Muscle layer of duodenum (tissue), 2 donors: Measurements from ENCODE around the gene ZSWIM2.

Experiments used
- H3K27ac ChIP-seq: one replicate; pipeline ENCODE4 v1.7.0; 2013; ENCODE audit warnings: mild to moderate bottlenecking, low read length
- H3K27me3 ChIP-seq: one replicate; pipeline ENCODE4 v1.7.0; 2013; ENCODE audit warnings: low read depth, mild to moderate bottlenecking, control low read depth, low read length
- H3K36me3 ChIP-seq, 2 donors: one replicate each; pipeline ENCODE4 v1.7.0; 2013; ENCODE audit warnings: low read length in 2 of 2, control low read depth in 1 of 2, mild to moderate bottlenecking in 1 of 2; ENCODE audit not compliant: insufficient read depth in 2 of 2, control insufficient read depth in 1 of 2
- H3K4me1 ChIP-seq, 2 donors: one replicate each; pipeline ENCODE4 v1.7.0; 2013; ENCODE audit warnings: low read length in 2 of 2, mild to moderate bottlenecking in 2 of 2, control low read depth in 1 of 2, moderate library complexity in 1 of 2; ENCODE audit not compliant: insufficient read depth in 2 of 2, control insufficient read depth in 1 of 2
- H3K4me3 ChIP-seq, 2 donors: one replicate each; pipeline ENCODE4 v1.7.0; 2013; ENCODE audit warnings: low read length in 2 of 2, low read depth in 1 of 2, mild to moderate bottlenecking in 1 of 2
- H3K9me3 ChIP-seq, 2 donors: one replicate each; pipeline ENCODE4 v1.7.0; 2013; ENCODE audit warnings: low read length in 2 of 2, control low read depth in 1 of 2, mild to moderate bottlenecking in 1 of 2; ENCODE audit not compliant: control insufficient read depth in 1 of 2
- donor health status: healthy.

ZSWIM2 gene

DNA sequence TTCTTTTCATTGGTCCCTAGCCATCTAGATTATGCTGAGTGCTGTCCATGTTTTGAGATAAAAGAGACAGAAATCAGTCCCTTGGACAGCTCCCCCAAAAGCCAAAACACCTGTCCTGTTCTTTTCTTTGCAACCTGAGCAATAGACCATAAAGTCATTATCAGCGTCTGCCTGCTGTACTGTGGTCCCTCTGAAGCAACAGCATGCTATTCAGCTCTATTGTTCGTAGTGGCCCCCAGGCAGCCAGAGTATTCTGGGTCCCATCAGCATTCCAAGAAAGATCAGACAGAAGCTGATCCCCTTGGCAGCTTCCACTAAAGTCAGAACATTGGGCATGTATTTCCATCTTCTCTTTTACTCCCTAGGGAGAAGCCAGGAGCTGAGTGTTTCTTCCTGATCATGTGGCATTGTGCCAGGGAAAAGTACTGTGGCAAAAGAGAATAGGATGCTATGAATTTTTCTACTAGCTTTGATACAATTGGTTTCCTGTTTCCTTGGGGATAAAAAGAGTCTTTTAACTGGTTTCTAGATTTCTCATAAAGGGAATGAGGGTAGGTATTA lies 33.6 kb upstream of the ZSWIM2 start:
- Histone ChIP-seq H3K4me1 (no peaks in the 10 kb centered on the region), H3K4me3 (peak overlapping the region in 1 of 2 donors; percentile 14), H3K27ac (no peak overlapping the region), H3K9me3 (peaks cover 0 to 6% of the 10 kb centered on the region in 2 donors), H3K27me3 (no peaks in the 10 kb centered on the region), H3K36me3 (no peaks in the 10 kb centered on the region)

DNA sequence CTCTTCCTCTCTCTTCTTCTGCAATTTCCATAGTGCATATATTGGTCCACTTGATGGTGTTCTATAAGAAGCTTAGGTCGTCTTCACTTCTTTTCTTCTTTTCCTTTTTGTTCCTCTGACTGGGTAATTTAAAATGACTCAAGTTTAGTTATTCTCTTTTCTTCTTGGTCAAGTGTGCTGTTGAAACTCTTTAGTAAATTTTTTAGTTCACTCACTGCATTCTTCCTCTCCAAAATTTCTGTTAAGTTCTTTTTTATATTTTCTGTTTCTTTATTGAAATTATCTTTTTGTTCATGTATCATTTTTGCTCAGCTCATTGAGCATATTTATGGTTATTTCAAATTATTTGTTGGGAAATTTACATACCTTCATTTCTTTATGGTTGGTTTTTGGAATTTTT lies 32.7 kb upstream of the ZSWIM2 start:
- no peaks in the 10 kb centered on the region for H3K36me3 ChIP-seq
- H3K4me1 ChIP-seq: no peaks in the 10 kb centered on the region
- no peaks in the 10 kb centered on the region for H3K27me3 ChIP-seq
- no peak overlapping the region for H3K27ac ChIP-seq
- peak overlapping the region in 1 of 2 donors; percentile 14 for H3K4me3 ChIP-seq
- H3K9me3 ChIP-seq: peaks cover 0 to 6% of the 10 kb centered on the region in 2 donors

- no peaks in the 10 kb centered on the region for H3K4me1 ChIP-seq
- no peaks in the 10 kb centered on the region for H3K36me3 ChIP-seq
- peaks cover 0 to 6% of the 10 kb centered on the region in 2 donors for H3K9me3 ChIP-seq
- H3K4me3 ChIP-seq: no peak overlapping the region
- H3K27me3 ChIP-seq: no peaks in the 10 kb centered on the region
- H3K27ac ChIP-seq: no peak overlapping the region
Measured at GRCh38 chr2:186879312-186879711, 30.3 kb upstream of the ZSWIM2 start.

DNA sequence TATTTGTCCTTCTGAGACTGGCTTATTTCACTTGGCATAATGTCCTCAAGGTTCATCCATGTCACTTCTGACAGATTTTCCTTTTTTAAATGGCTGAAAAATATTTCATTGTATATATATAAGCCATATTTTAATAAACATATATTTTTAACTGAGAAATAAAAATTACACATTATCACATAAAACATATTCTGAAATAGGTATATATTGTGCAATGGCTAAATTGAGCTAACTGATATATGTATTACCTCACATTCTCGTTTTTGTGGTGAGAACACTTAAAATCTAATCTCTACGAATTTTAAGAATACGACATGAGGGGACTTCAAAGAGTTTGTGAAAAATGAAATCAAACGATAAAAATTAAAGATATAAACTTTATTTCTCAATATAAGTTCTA lies 25.7 kb upstream of the ZSWIM2 start:
- no peak overlapping the region for H3K27ac ChIP-seq
- H3K27me3 ChIP-seq: no peaks in the 10 kb centered on the region
- no peaks in the 10 kb centered on the region for H3K36me3 ChIP-seq
- H3K4me1 ChIP-seq: no peaks in the 10 kb centered on the region
- H3K4me3 ChIP-seq: no peak overlapping the region
- H3K9me3 ChIP-seq: no peaks in the 10 kb centered on the region

DNA sequence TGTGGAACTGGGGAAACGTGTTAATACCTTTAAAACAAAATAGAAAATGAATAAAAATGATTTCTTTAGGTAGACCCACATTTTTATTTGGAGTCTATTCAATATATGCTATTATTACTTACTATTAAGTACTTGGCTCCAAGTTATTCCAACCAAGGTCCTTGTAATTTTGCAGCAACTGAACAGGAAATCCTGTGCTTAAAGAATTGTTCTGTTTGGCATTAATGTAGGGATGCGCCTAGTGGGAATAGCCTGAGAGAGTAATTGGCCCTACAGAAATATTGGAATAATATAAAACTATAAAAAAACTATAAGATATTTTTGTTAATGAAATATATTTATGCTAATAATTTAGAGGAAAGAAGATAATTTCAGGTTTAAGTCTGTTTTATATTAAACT lies 22.9 kb upstream of the ZSWIM2 start:
- no peak overlapping the region for H3K4me3 ChIP-seq
- H3K36me3 ChIP-seq: no peaks in the 10 kb centered on the region
- no peak overlapping the region for H3K27ac ChIP-seq
- no peaks in the 10 kb centered on the region for H3K9me3 ChIP-seq
- H3K4me1 ChIP-seq: peaks cover 0 to 3% of the 10 kb centered on the region in 2 donors
- no peaks in the 10 kb centered on the region for H3K27me3 ChIP-seq

DNA sequence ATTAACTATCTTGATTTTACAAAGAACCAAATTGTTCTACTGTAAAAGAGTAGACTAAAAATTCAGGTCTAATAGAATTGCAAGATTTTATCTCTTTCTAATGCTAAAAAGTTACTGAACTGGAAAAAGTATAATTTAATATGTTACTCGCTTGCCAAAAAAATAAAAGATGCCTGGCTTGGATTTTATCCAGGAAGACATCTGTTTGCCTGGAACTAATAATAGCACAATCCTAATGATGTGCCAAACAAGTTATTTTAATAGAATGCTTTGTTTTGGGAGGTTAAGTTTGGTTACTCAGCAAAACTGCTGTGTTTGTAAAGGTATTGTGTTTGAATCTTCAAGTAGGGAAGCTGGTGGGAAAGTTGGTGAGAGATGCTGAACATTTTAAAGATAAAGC lies 19.4 kb upstream of the ZSWIM2 start:
- Histone ChIP-seq H3K27ac (no peak overlapping the region), H3K36me3 (no peaks in the 10 kb centered on the region), H3K4me3 (no peak overlapping the region), H3K27me3 (no peaks in the 10 kb centered on the region), H3K4me1 (peaks cover 0 to 3% of the 10 kb centered on the region in 2 donors), H3K9me3 (no peaks in the 10 kb centered on the region)

DNA sequence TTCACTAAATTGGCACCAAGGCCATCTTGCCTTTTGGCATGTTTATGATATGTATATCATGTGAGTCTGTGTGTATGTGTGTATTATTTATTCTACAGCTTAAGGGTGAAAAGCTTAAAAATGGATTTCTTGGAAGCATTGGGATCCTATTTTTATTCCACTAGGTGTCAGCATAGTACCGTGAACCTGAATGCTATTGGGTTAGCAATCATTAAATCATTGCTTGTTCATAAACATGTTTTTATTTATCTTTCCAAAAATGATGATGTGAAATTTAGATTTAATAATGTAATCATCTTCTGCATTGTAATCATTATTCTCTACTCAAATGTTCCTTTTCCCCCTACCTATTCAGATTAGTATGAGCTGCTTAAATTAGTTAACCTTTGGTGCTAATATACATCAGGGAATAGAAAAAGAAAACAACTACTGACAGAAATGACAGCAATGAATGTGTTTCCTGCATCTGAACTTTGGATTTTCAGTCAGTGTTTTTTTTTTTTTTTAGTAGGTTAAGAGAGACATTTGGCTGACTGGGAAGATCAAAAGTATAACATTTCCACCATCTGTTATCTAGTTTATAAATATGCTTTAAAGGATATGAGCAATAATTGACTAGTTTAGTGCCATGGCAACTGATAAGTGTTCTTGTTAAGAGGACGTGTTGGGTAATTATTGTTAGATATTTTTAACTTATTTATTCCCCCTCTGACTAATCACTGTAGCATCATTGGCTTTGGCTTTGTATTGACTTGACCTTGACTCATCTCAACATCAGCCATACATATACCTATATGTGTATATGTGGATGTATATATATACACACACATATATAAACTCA lies 14.1 kb upstream of the ZSWIM2 start:
- Histone ChIP-seq H3K27me3 (no peaks in the 10 kb centered on the region), H3K36me3 (no peaks in the 10 kb centered on the region), H3K9me3 (no peaks in the 10 kb centered on the region), H3K4me1 (no peaks in the 10 kb centered on the region), H3K27ac (no peak overlapping the region), H3K4me3 (no peak overlapping the region)

DNA sequence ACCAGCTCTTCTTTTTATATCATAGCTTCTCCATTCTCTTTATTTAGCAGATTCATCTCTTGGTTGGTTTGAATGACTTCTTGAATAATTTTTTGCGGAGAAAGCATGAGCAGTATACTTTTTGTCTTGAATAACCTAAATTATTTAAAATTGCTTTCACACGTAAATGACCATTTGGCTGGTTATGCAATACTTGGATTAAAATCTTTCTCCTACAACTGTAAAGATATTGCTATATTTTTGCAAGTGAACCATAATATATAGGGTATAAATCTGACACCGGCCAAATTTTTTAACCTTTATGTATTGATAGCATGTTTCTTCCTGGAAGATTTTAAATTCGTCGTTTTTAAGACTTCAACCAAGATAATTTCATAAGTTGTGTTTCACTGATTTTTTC lies 6.2 kb upstream of the ZSWIM2 start:
- H3K27ac ChIP-seq: no peak overlapping the region
- H3K27me3 ChIP-seq: no peaks in the 10 kb centered on the region
- no peaks in the 10 kb centered on the region for H3K4me1 ChIP-seq
- H3K36me3 ChIP-seq: no peaks in the 10 kb centered on the region
- H3K4me3 ChIP-seq: no peak overlapping the region
- no peaks in the 10 kb centered on the region for H3K9me3 ChIP-seq

GRCh38 chr2:186853951-186854350 lies 5.0 kb upstream of the ZSWIM2 start:
- Histone ChIP-seq H3K27me3 (no peaks in the 10 kb centered on the region), H3K4me1 (no peaks in the 10 kb centered on the region), H3K9me3 (no peaks in the 10 kb centered on the region), H3K4me3 (no peak overlapping the region), H3K36me3 (no peaks in the 10 kb centered on the region), H3K27ac (no peak overlapping the region)

- Histone ChIP-seq H3K9me3 (no peaks in the 10 kb centered on the region), H3K4me3 (no peak overlapping the region), H3K27ac (no peak overlapping the region), H3K27me3 (no peaks in the 10 kb centered on the region), H3K36me3 (no peaks in the 10 kb centered on the region), H3K4me1 (peaks cover 0 to 4% of the 10 kb centered on the region in 2 donors)
Measured at GRCh38 chr2:186852508-186852907, 3.5 kb upstream of the ZSWIM2 start.

DNA sequence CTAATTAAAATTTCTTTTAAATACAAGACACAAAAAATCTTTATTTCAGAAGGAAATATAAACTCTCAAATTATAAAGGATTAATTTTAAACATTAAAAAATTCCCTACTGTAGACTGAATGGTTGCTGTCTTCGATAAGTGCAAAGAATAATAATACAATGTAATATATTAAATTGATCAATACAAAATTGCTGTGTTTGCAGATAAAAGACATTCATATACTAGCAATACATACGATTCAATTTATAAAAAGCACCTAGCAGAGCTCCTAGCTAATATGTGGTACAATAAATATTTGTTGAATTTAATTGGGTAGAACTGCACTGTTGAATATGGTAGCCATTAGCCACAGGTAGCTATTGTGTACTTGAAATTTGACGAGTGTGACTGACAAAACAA lies 6.6 kb downstream of the ZSWIM2 start:
- Histone ChIP-seq H3K27ac (no peak overlapping the region), H3K36me3 (no peaks in the 10 kb centered on the region), H3K4me1 (no peaks in the 10 kb centered on the region), H3K4me3 (no peak overlapping the region), H3K27me3 (no peaks in the 10 kb centered on the region), H3K9me3 (no peaks in the 10 kb centered on the region)

GRCh38 chr2:186841940-186842339 lies 7.0 kb downstream of the ZSWIM2 start:
- Histone ChIP-seq H3K9me3 (no peaks in the 10 kb centered on the region), H3K27me3 (no peaks in the 10 kb centered on the region), H3K27ac (no peak overlapping the region), H3K4me3 (no peak overlapping the region), H3K36me3 (no peaks in the 10 kb centered on the region), H3K4me1 (no peaks in the 10 kb centered on the region)
